DOHH2 (cell line): ENCODE results near the gene PREX1.

Experiments used
- H3F3A ChIP-seq: fragments of 200-600 bp; sonication (generic), shearing (Covaris generic); 2 replicates; pipeline ENCODE4 v1.6.0; 2016; ENCODE audit warnings: antibody characterized with exemption, mild to moderate bottlenecking; ENCODE audit not compliant: control insufficient read depth, insufficient read depth
- H3K27ac ChIP-seq: fragments of 200-600 bp; sonication (generic); 2 replicates; pipeline ENCODE4 v1.5.1; 2014; ENCODE audit warnings: low read depth, mild to moderate bottlenecking, low read length, moderate library complexity
- H3K27me3 ChIP-seq: fragments of 200-600 bp; sonication (generic); 2 replicates; pipeline ENCODE4 v1.6.1; 2014; ENCODE audit warnings: mild to moderate bottlenecking, low read length, mixed read lengths; ENCODE audit not compliant: control insufficient read depth
- H3K36me3 ChIP-seq: fragments of 200-600 bp; sonication (generic); 2 replicates; pipeline ENCODE4 v1.6.1; 2014; ENCODE audit warnings: mild to moderate bottlenecking, low read length, moderate library complexity, mixed read lengths; ENCODE audit not compliant: control insufficient read depth
- H3K4me1 ChIP-seq: fragments of 200-600 bp; sonication (generic); 2 replicates; pipeline ENCODE4 v1.6.1; 2014; ENCODE audit warnings: mild to moderate bottlenecking, low read length, mixed read lengths; ENCODE audit not compliant: control insufficient read depth
- H3K4me2 ChIP-seq: fragments of 200-600 bp; sonication (generic); 2 replicates; pipeline ENCODE4 v1.6.0; 2014; ENCODE audit warnings: mild to moderate bottlenecking, low read length, moderate library complexity
- H3K4me3 ChIP-seq: fragments of 200-600 bp; sonication (generic); 2 replicates; pipeline ENCODE4 v1.5.1; 2014; ENCODE audit warnings: mild to moderate bottlenecking, low read length, mixed read lengths
- H3K79me2 ChIP-seq: fragments of 200-600 bp; sonication (generic); 2 replicates; pipeline ENCODE4 v1.6.1; 2014; ENCODE audit warnings: mild to moderate bottlenecking, low read length, mixed read lengths; ENCODE audit not compliant: control insufficient read depth
- H3K9me2 ChIP-seq: fragments of 200-600 bp; sonication (generic); replicated peaks from 2 replicates; pipeline ENCODE4 v1.6.1; 2014; ENCODE audit warnings: mild to moderate bottlenecking, low read length, mixed read lengths; ENCODE audit not compliant: control insufficient read depth
- H3K9me3 ChIP-seq: fragments of 200-600 bp; sonication (generic); 2 replicates; pipeline ENCODE4 v1.6.1; 2014; ENCODE audit warnings: antibody characterized with exemption, low read length, mixed read lengths; ENCODE audit not compliant: control insufficient read depth, insufficient read depth
- H4K20me1 ChIP-seq: fragments of 200-600 bp; sonication (generic); 2 replicates; pipeline ENCODE4 v1.6.0; 2014; ENCODE audit warnings: low read depth, mild to moderate bottlenecking, antibody characterized with exemption, low read length, moderate library complexity; ENCODE audit not compliant: control insufficient read depth, insufficient read depth
- CTCF ChIP-seq: fragments of 200-600 bp; sonication (generic); IDR thresholded peaks from one replicate; pipeline ENCODE4 v1.5.1; 2014; ENCODE audit warnings: antibody characterized with exemption, mild to moderate bottlenecking, low read depth, low read length; ENCODE audit not compliant: poor library complexity, severe bottlenecking
- EZH2phosphoT487 ChIP-seq: fragments of 200-600 bp; sonication (generic); IDR thresholded peaks from 2 replicates; pipeline ENCODE4 v1.6.1; 2017; ENCODE audit warnings: borderline replicate concordance, mild to moderate bottlenecking, antibody characterized with exemption, low read length, moderate library complexity, mixed read lengths

PREX1 gene

GRCh38 chr20:48696671-48697070, 131.1 kb downstream of the PREX1 start:
- Histone ChIP-seq H3K4me3 (no peak overlapping the region), H3K36me3 (no peaks in the 10 kb centered on the region), H3K9me2 (no peaks in the 10 kb centered on the region), H3K79me2 (no peaks in the 10 kb centered on the region), H4K20me1 (no peaks in the 10 kb centered on the region), H3F3A (no peaks in the 10 kb centered on the region), H3K27me3 (no peaks in the 10 kb centered on the region), H3K4me1 (no peaks in the 10 kb centered on the region), H3K27ac (no peak overlapping the region), H3K4me2 (no peak overlapping the region), H3K9me3 (no peaks in the 10 kb centered on the region)
- TF ChIP-seq CTCF (no peak), EZH2phosphoT487 (no peak)

DNA sequence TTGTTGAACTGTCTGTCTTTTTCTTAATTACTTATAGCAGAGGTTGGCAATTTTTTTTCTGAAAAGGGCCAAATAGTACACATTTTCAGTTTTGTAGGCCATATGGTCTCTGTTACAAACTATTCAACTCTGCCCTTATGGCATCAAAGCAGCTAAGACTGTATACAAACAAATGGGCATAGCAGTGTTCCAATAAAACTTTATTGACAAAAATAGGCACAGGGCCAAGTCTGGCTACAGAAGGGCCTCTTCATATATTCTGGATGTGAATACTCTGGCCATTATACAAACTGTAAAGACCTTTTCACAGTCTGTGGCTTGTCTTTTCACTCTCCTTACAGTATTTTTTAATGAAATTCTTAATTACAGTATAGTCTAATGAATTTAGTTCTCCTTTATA, 132.1 kb downstream of the PREX1 start:
- no peak overlapping the region for H3K4me2 ChIP-seq
- H3K9me3 ChIP-seq = no peaks in the 10 kb centered on the region
- no peaks in the 10 kb centered on the region for H3F3A ChIP-seq
- H3K9me2 ChIP-seq = no peaks in the 10 kb centered on the region
- no peaks in the 10 kb centered on the region for H3K79me2 ChIP-seq
- TF ChIP-seq CTCF (no peak), EZH2phosphoT487 (no peak)
- H3K27ac ChIP-seq = no peak overlapping the region
- no peak overlapping the region for H3K4me3 ChIP-seq
- no peaks in the 10 kb centered on the region for H3K27me3 ChIP-seq
- no peaks in the 10 kb centered on the region for H4K20me1 ChIP-seq
- no peaks in the 10 kb centered on the region for H3K4me1 ChIP-seq
- H3K36me3 ChIP-seq = no peaks in the 10 kb centered on the region

DNA sequence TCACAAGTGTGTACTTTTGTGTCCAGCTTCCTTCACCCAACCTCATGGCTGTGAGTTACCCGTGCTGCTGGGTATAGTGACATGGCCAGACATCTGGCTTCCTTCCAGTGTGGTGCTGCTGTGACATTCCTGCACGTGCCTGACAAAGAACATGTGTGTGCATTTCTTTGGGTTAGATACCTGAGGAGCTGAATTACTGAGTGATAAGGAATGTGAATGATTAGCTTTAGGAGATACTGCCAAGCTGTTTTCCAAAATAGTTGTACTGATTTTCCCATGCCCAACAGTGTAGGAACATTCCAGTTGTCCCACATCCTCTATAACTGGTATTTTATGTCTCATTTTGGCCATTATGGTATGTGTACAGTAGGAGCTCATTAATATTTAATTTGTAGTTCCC, 132.5 kb downstream of the PREX1 start:
- Histone ChIP-seq H3K27me3 (no peaks in the 10 kb centered on the region), H3K9me3 (no peaks in the 10 kb centered on the region), H3K4me1 (no peaks in the 10 kb centered on the region), H3K36me3 (no peaks in the 10 kb centered on the region), H3K27ac (no peak overlapping the region), H3K9me2 (no peaks in the 10 kb centered on the region), H4K20me1 (no peaks in the 10 kb centered on the region), H3F3A (no peaks in the 10 kb centered on the region), H3K4me2 (no peak overlapping the region), H3K4me3 (no peak overlapping the region), H3K79me2 (no peaks in the 10 kb centered on the region)
- TF ChIP-seq CTCF (no peak), EZH2phosphoT487 (no peak)
